ENCODE results near the gene ZCCHC10.
"Not testable (repeated sequence)": the region's sequence is repeated elsewhere in the genome, so short reads cannot be mapped to it uniquely, and the experiment has no call there.

ZCCHC10 gene

DNA sequence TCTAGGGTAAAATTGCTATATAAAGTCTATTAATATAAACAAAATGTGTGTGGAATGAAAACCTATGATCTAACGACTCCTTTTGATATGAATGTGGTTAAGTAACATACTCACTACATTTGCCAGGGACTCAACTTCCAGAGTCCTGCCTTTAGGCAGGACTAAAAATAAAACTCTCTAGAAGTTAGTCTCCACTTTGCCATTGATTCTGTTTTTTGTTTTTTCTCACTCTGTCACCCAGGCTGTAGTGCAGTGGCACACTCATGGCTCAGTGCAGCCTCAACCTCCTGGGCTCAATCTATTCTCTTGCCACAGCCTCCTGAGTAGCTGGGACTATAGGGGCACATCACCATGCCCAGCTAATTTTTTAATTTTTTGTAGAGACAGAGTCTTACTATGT is 30.0 kb downstream of the ZCCHC10 start:
- no peaks in the 10 kb centered on the region for H3K9me3 ChIP-seq (ENCODE audit: severe bottlenecking)
- H3K36me3 ChIP-seq: peaks cover 9% of the 10 kb centered on the region
- no peak overlapping the region for H3K27ac ChIP-seq
- DNase-seq: no peak
- no peaks in the 10 kb centered on the region for H3K27me3 ChIP-seq (ENCODE audit: insufficient read depth, low read depth, severe bottlenecking)
- TF ChIP-seq, protein P1, sequence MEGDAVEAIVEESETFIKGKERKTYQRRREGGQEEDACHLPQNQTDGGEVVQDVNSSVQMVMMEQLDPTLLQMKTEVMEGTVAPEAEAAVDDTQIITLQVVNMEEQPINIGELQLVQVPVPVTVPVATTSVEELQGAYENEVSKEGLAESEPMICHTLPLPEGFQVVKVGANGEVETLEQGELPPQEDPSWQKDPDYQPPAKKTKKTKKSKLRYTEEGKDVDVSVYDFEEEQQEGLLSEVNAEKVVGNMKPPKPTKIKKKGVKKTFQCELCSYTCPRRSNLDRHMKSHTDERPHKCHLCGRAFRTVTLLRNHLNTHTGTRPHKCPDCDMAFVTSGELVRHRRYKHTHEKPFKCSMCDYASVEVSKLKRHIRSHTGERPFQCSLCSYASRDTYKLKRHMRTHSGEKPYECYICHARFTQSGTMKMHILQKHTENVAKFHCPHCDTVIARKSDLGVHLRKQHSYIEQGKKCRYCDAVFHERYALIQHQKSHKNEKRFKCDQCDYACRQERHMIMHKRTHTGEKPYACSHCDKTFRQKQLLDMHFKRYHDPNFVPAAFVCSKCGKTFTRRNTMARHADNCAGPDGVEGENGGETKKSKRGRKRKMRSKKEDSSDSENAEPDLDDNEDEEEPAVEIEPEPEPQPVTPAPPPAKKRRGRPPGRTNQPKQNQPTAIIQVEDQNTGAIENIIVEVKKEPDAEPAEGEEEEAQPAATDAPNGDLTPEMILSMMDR (IDR thresholded peaks at IDR 0.05; ENCODE audit: low read depth, low read length): no peak
- H3K4me3 ChIP-seq (ENCODE audit: low read depth, low read length): no peak overlapping the region

DNA sequence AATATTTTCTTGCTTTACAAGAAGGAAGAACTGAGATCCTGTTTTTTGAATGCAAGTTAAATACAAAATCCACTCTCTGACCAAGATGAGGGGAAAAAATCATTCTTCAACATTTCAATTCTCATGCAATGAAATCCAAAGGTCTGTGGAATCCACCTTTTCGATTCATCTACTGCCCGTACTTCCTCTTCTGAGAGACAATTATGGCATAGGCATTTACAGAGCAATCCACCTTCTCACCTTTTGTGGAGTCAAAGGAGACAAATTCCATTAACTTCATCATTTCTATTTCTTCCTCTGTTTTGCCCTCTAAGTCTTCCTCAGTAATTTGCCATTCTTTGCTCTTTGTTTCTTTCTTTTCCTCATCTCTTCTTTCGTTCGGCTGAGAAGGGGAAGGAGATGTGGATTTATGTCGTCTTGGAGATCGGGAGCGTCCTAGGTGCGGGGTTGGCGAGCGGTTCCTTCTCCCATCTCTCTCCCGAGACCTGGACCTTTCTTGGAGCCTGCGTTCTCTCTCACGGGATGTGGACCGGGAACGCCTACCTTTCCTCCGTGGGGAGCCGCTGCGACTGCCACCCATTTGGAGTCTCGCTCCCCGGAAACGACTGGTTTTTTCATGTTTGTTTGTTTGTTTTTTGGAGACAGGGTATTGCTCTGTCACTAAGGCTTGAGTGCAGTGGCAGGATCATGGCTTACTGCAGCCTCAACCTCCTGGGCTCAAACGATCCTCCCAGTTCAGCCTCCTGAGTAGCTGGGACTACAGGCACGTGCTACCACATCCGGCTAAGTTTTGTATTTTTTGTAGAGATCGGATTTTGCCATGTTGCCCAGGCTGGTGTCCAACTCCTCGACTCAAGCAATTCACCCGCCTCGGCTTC is 38.6 kb downstream of the ZCCHC10 start:
- Histone ChIP-seq H3K4me3 (ENCODE audit: low read depth, low read length) (no peak overlapping the region), H3K27me3 (ENCODE audit: insufficient read depth, low read depth, severe bottlenecking) (no peaks in the 10 kb centered on the region), H3K36me3 (no peaks in the 10 kb centered on the region), H3K9me3 (ENCODE audit: severe bottlenecking) (no peaks in the 10 kb centered on the region), H3K27ac (no peak overlapping the region)
- no peak for DNase-seq
- TF ChIP-seq, protein P1 (IDR thresholded peaks at IDR 0.05; ENCODE audit: low read depth, low read length): no peak

DNA sequence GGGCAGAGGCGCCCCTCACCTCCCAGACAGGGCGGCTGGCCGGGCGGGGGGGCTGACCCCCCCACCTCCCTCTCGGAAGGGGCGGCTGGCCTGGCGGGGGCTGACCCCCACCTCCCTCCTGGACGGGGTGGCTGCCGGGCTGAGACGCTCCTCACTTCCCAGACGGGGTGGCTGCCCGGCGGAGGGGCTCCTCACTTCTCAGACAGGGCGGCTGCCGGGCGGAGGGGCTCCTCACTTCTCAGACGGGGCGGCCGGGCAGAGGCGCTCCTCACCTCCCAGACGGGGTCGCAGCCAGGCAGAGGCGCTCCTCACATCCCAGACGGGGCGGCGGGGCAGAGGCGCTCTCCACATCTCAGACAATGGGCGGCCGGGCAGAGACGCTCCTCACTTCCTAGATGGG is 43.4 kb downstream of the ZCCHC10 start:
- H3K9me3 ChIP-seq (ENCODE audit: severe bottlenecking); DNase-seq; H3K27ac ChIP-seq: not testable (repeated sequence)

DNA sequence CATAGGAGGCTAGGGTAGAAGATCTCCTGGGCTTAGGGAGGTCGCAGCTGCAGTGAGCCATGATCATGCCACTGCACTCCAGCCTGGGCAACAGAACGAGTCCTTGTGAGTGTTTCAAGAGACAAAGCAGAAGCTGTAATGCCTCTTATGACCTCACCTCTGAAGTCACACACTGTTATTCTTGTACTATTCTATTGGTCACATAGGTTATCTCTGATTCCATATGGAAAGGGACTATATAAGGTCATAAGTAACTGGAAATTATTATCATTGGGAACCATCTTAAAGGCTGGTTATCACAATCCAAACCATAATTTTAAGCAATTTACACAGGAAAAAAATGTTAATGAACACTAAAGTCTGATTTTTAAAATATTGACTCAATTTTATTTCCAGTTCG is 45.1 kb downstream of the ZCCHC10 start:
- TF ChIP-seq, protein P1 (IDR thresholded peaks at IDR 0.05; ENCODE audit: low read depth, low read length): no peak
- no peaks in the 10 kb centered on the region for H3K36me3 ChIP-seq
- H3K9me3 ChIP-seq (ENCODE audit: severe bottlenecking): peaks cover 7% of the 10 kb centered on the region
- H3K27me3 ChIP-seq (ENCODE audit: insufficient read depth, low read depth, severe bottlenecking): no peaks in the 10 kb centered on the region
- DNase-seq: no peak
- H3K27ac ChIP-seq: no peak overlapping the region
- H3K4me3 ChIP-seq (ENCODE audit: low read depth, low read length): no peak overlapping the region

More for the DNA sequence above, 43.4 kb downstream of the ZCCHC10 start:
- H3K4me3 ChIP-seq (ENCODE audit: low read depth, low read length); H3K27me3 ChIP-seq (ENCODE audit: insufficient read depth, low read depth, severe bottlenecking); H3K36me3 ChIP-seq: not testable (repeated sequence)

DNA sequence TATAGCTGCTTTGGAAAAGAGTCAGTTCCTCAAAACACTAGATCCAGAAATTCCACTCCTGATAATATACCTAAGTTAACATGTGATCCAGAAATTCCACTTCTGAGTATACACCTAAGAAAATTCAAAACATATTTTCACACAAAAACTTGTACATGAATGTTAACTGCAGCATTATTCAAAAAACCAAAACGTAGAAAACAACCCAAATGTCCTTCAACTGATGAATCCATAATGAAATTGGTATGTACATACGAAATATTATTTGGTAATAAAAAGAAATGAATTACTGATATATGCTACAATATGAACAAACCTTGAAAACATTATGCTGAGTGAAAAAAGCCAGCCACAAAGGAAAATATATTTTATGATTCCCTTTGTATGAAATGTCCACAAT is 46.4 kb downstream of the ZCCHC10 start:
- Histone ChIP-seq H3K36me3 (no peaks in the 10 kb centered on the region), H3K9me3 (ENCODE audit: severe bottlenecking) (peaks cover 7% of the 10 kb centered on the region), H3K27ac (no peak overlapping the region), H3K4me3 (ENCODE audit: low read depth, low read length) (no peak overlapping the region), H3K27me3 (ENCODE audit: insufficient read depth, low read depth, severe bottlenecking) (no peaks in the 10 kb centered on the region)
- no peak for DNase-seq
- TF ChIP-seq, protein P1 (IDR thresholded peaks at IDR 0.05; ENCODE audit: low read depth, low read length): no peak

DNA sequence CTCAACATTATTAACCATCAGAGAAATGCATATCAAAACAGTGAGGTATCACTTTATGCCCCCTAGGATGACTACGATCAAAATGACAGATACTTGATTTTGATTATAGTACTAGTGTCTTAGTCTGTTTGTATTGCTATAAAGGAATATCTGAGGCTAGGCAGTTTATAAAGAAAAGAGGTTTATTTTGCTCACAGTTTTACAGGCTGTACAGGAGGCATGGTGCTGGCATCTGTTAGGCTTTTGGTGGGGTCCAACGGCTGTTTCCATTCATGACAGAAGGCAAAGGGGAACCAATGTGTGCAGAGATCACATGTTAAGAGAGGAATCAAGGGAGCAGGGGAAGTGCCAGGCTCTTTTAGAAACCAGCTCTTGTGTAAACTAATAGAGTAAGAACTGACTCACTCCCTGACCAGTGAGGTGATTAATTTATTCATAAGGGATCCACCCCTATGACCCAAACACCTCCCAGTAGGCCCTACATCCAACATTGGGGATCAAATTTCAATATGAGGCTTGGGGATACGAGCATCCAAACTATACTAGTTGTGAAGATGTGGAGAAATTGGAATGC is 46.9 kb downstream of the ZCCHC10 start:
- Histone ChIP-seq H3K36me3 (no peaks in the 10 kb centered on the region), H3K27ac (no peak overlapping the region), H3K9me3 (ENCODE audit: severe bottlenecking) (peaks cover 7% of the 10 kb centered on the region), H3K4me3 (ENCODE audit: low read depth, low read length) (no peak overlapping the region), H3K27me3 (ENCODE audit: insufficient read depth, low read depth, severe bottlenecking) (no peaks in the 10 kb centered on the region)
- TF ChIP-seq, protein P1 (IDR thresholded peaks at IDR 0.05; ENCODE audit: low read depth, low read length): no peak
- no peak for DNase-seq

All from WERI-Rb-1 (cell line).